Muscle layer of duodenum (tissue), 2 donors: ENCODE data around the gene DMRTC1B.
"Not testable (repeated sequence)": the region's sequence is repeated elsewhere in the genome, so short reads cannot be mapped to it uniquely, and the experiment has no call there.

Experiments
- H3K27ac ChIP-seq: one replicate; pipeline ENCODE4 v1.7.0; 2013; ENCODE audit warnings: mild to moderate bottlenecking, low read length
- H3K27me3 ChIP-seq: one replicate; pipeline ENCODE4 v1.7.0; 2013; ENCODE audit warnings: low read depth, mild to moderate bottlenecking, control low read depth, low read length
- H3K36me3 ChIP-seq, 2 donors: one replicate each; pipeline ENCODE4 v1.7.0; 2013; ENCODE audit warnings: low read length in 2 of 2, control low read depth in 1 of 2, mild to moderate bottlenecking in 1 of 2; ENCODE audit not compliant: insufficient read depth in 2 of 2, control insufficient read depth in 1 of 2
- H3K4me1 ChIP-seq, 2 donors: one replicate each; pipeline ENCODE4 v1.7.0; 2013; ENCODE audit warnings: low read length in 2 of 2, mild to moderate bottlenecking in 2 of 2, control low read depth in 1 of 2, moderate library complexity in 1 of 2; ENCODE audit not compliant: insufficient read depth in 2 of 2, control insufficient read depth in 1 of 2
- H3K4me3 ChIP-seq, 2 donors: one replicate each; pipeline ENCODE4 v1.7.0; 2013; ENCODE audit warnings: low read length in 2 of 2, low read depth in 1 of 2, mild to moderate bottlenecking in 1 of 2
- H3K9me3 ChIP-seq, 2 donors: one replicate each; pipeline ENCODE4 v1.7.0; 2013; ENCODE audit warnings: low read length in 2 of 2, control low read depth in 1 of 2, mild to moderate bottlenecking in 1 of 2; ENCODE audit not compliant: control insufficient read depth in 1 of 2
- donor health status: healthy.

The DMRTC1B gene

GRCh38 chrX:72776653-72777466, at the start of gene DMRTC1B:
DMRTC1B (plus strand) TSS chrX:72776890; CDS start chrX:72845136, 68,246 bp downstream.
- not testable (repeated sequence) for H3K36me3 ChIP-seq, H3K4me1 ChIP-seq, H3K9me3 ChIP-seq

GRCh38 chrX:72727846-72728245, 48.8 kb upstream of the DMRTC1B start:
- H3K27ac ChIP-seq = no peak overlapping the region
- no peaks in the 10 kb centered on the region for H3K36me3 ChIP-seq
- no peak overlapping the region for H3K4me3 ChIP-seq
- H3K4me1 ChIP-seq = no peaks in the 10 kb centered on the region
- no peaks in the 10 kb centered on the region for H3K27me3 ChIP-seq
- H3K9me3 ChIP-seq = no peaks in the 10 kb centered on the region

More at GRCh38 chrX:72776653-72777466, at the start of gene DMRTC1B:
- H3K4me3 ChIP-seq, H3K27ac ChIP-seq, H3K27me3 ChIP-seq: not testable (repeated sequence)

- not testable (repeated sequence) for H3K36me3 ChIP-seq, H3K27ac ChIP-seq, H3K4me3 ChIP-seq, H3K27me3 ChIP-seq, H3K4me1 ChIP-seq, H3K9me3 ChIP-seq
Measured at GRCh38 chrX:72733636-72734035, 43.1 kb upstream of the DMRTC1B start.

GRCh38 chrX:72735561-72735960, 41.1 kb upstream of the DMRTC1B start:
- no peaks in the 10 kb centered on the region for H3K4me1 ChIP-seq
- H3K36me3 ChIP-seq = no peaks in the 10 kb centered on the region
- no peak overlapping the region for H3K27ac ChIP-seq
- H3K27me3 ChIP-seq = no peaks in the 10 kb centered on the region
- no peak overlapping the region for H3K4me3 ChIP-seq
- no peaks in the 10 kb centered on the region for H3K9me3 ChIP-seq

- H3K9me3 ChIP-seq, H3K27me3 ChIP-seq, H3K4me3 ChIP-seq, H3K4me1 ChIP-seq, H3K27ac ChIP-seq, H3K36me3 ChIP-seq: not testable (repeated sequence)
Measured at GRCh38 chrX:72745546-72745945, 31.1 kb upstream of the DMRTC1B start.

GRCh38 chrX:72748545-72748944, 28.1 kb upstream of the DMRTC1B start:
- not testable (repeated sequence) for H3K36me3 ChIP-seq, H3K9me3 ChIP-seq, H3K27ac ChIP-seq, H3K27me3 ChIP-seq, H3K4me3 ChIP-seq, H3K4me1 ChIP-seq

GRCh38 chrX:72760454-72760853, 16.2 kb upstream of the DMRTC1B start:
- not testable (repeated sequence) for H3K4me1 ChIP-seq, H3K27me3 ChIP-seq, H3K36me3 ChIP-seq, H3K9me3 ChIP-seq, H3K27ac ChIP-seq, H3K4me3 ChIP-seq

- not testable (repeated sequence) for H3K36me3 ChIP-seq, H3K27me3 ChIP-seq, H3K9me3 ChIP-seq, H3K4me1 ChIP-seq, H3K27ac ChIP-seq, H3K4me3 ChIP-seq
Measured at GRCh38 chrX:72777467-72777790, 739 bp downstream of the DMRTC1B start.

- not testable (repeated sequence) for H3K27me3 ChIP-seq, H3K4me1 ChIP-seq, H3K36me3 ChIP-seq, H3K4me3 ChIP-seq, H3K27ac ChIP-seq, H3K9me3 ChIP-seq
Measured at GRCh38 chrX:72778146-72778545, 1.5 kb downstream of the DMRTC1B start.

GRCh38 chrX:72782560-72782959, 5.9 kb downstream of the DMRTC1B start, which contains the start of gene FAM236B:
FAM236B (minus strand) TSS chrX:72782660; CDS start chrX:72782560, 100 bp downstream.
- not testable (repeated sequence) for H3K27me3 ChIP-seq, H3K4me3 ChIP-seq, H3K36me3 ChIP-seq, H3K4me1 ChIP-seq, H3K27ac ChIP-seq, H3K9me3 ChIP-seq

- H3K4me3 ChIP-seq, H3K27ac ChIP-seq, H3K9me3 ChIP-seq, H3K27me3 ChIP-seq, H3K36me3 ChIP-seq, H3K4me1 ChIP-seq: not testable (repeated sequence)
Measured at GRCh38 chrX:72783365-72783936, 6.8 kb downstream of the DMRTC1B start.

GRCh38 chrX:72783964-72784363, 7.3 kb downstream of the DMRTC1B start:
- H3K9me3 ChIP-seq, H3K4me3 ChIP-seq, H3K4me1 ChIP-seq, H3K36me3 ChIP-seq, H3K27ac ChIP-seq, H3K27me3 ChIP-seq: not testable (repeated sequence)
